Measurements from ENCODE around the gene VTN. TPM values are rescaled to one million over a fixed set of nuclear protein-coding genes. Genes with fewer than 3 reads are reported as not detected.
A peak's percentile ranks its signal among the peaks of the same experiment; 100 is the strongest.

VTN gene
- total RNA-seq, 6 donors from 2014 or later = 0.67 to 6.4 (median 2.3) TPM; not detected in 1

DNA sequence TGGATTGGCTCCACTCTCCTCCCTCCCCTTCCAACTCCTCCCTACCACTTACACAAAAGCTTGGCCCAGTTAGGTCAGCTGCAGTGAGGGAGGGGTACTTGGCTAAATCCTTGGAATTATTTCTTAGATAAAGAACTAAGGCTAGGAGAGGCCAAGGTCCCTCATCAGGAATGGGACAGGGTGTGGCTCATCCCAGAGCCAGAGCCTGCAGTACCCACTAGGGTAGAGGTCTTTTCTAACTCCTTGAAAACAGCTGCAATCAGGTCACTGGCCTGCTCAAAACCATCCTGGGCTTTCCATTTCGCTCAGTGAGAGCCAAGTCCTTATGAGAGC is 37.8 kb upstream of the VTN start:
- TF ChIP-seq EP300 (IDR thresholded peaks at IDR 0.05) (no peak), POLR2A (IDR thresholded peaks at IDR 0.05) (no peak)
- WGBS, 2 donors = 88 to 95% methylated on average over 1 of the region's 1 CpG

DNA sequence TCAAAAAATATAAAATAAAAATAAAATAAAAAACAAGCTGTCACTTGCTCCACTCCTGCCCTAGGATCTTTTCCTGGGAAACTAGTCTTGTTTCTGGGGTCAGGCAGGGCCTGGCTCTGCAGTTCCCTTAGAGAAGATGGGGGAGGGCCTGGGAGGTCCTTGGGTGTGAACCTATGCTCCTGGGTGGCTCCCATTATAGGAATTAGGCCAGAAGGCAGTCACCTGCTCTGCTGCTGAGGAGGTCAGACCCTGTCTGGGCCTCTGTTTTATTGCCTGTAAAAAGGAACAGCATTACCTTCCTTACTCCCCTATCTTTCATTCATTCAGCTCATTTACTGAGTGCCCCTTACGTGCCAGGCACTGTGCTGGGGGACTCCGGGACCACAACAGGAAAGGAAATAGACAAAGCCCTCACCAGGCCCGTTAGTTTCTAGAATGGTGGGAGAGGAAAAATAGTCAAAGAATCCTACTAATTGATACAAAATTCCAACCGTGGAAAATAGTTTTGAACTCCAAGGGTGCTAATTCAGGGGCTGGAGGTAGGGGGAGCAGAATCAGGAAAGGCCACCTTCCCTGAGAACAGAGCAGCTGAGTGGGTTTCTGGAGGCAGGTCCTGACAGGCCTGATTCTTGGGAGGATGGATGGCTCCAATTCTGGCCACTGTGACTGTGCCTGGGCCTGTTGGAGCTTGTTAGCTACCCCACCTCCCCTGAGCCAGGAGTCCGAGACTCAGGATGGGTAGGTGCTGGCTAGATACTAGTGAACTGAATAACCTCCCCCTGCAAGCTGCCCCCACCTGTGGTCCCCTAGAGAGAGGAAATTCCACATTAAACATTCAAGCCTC is 37.2 kb upstream of the VTN start:
- TF ChIP-seq EP300 (IDR thresholded peaks at IDR 0.05) (no peak), POLR2A (IDR thresholded peaks at IDR 0.05) (no peak), POLR2AphosphoS5 (IDR thresholded peaks at IDR 0.05) (no peak)
- TF ChIP-seq, protein P1, sequence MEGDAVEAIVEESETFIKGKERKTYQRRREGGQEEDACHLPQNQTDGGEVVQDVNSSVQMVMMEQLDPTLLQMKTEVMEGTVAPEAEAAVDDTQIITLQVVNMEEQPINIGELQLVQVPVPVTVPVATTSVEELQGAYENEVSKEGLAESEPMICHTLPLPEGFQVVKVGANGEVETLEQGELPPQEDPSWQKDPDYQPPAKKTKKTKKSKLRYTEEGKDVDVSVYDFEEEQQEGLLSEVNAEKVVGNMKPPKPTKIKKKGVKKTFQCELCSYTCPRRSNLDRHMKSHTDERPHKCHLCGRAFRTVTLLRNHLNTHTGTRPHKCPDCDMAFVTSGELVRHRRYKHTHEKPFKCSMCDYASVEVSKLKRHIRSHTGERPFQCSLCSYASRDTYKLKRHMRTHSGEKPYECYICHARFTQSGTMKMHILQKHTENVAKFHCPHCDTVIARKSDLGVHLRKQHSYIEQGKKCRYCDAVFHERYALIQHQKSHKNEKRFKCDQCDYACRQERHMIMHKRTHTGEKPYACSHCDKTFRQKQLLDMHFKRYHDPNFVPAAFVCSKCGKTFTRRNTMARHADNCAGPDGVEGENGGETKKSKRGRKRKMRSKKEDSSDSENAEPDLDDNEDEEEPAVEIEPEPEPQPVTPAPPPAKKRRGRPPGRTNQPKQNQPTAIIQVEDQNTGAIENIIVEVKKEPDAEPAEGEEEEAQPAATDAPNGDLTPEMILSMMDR (IDR thresholded peaks at IDR 0.05) = no peak
- WGBS, 2 donors = 77 to 79% methylated on average over 4 to 5 of the region's 5 CpGs
- Histone ChIP-seq H3K9me3 (no peaks in the 10 kb centered on the region), H3K4me1 (peaks cover 12 to 32% (median 18%) of the 10 kb centered on the region in 4 donors), H3K27me3 (no peaks in the 10 kb centered on the region), H3K4me3 (no peak overlapping the region), H3K36me3 (peaks cover 0 to 2% (median 0%) of the 10 kb centered on the region in 4 donors), H3K27ac (no peak overlapping the region)
- DNase-seq = no peak
- ATAC-seq (ENCODE audit: low FRiP score in 2 of 2) = no peak

More for the DNA sequence above, 37.8 kb upstream of the VTN start:
- DNase-seq (no peak), ATAC-seq (ENCODE audit: low FRiP score in 2 of 2) (no peak)
- no peak overlapping the region for H3K27ac ChIP-seq
- no peaks in the 10 kb centered on the region for H3K9me3 ChIP-seq
- no peaks in the 10 kb centered on the region for H3K36me3 ChIP-seq
- peaks cover 12 to 32% (median 18%) of the 10 kb centered on the region in 4 donors for H3K4me1 ChIP-seq
- no peak overlapping the region for H3K4me3 ChIP-seq
- no peaks in the 10 kb centered on the region for H3K27me3 ChIP-seq

DNA sequence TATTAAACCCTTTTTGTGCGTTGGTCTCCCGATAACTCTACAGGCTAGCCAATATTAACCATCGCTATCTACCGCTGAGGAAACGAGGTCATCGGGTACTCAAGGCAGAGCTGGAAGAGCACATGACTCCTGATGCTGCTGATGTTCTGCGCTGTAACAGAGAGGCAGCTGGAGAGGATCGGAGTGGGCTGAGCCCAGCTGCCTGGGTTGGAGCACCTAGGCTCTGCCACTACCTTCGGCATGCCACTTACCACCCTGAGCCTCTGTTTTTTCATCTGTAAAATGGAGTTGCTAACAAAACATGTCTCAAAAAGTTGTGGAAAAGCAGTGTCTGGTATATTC is 36.3 kb upstream of the VTN start:
- Histone ChIP-seq H3K9me3 (no peaks in the 10 kb centered on the region), H3K27ac (peak overlapping the region in 2 of 4 donors; percentile 68 to 71), H3K4me1 (peaks cover 12 to 32% (median 18%) of the 10 kb centered on the region in 4 donors), H3K36me3 (peaks cover 0 to 9% (median 0%) of the 10 kb centered on the region in 4 donors), H3K27me3 (no peaks in the 10 kb centered on the region), H3K4me3 (peak overlapping the region in 3 of 4 donors; percentile 84 to 94 (median 87))
- 25 to 41% methylated on average over 5 to 9 of the region's 9 CpGs for WGBS, 2 donors
- TF ChIP-seq EP300 (IDR thresholded peaks at IDR 0.05) (no peak), POLR2A (IDR thresholded peaks at IDR 0.05) (no peak), POLR2AphosphoS5 (IDR thresholded peaks at IDR 0.05) (no peak)
- TF ChIP-seq, protein P1 (IDR thresholded peaks at IDR 0.05) = no peak
- ATAC-seq (ENCODE audit: low FRiP score in 2 of 2) (peak; percentile 14 to 47), DNase-seq (no peak)

DNA sequence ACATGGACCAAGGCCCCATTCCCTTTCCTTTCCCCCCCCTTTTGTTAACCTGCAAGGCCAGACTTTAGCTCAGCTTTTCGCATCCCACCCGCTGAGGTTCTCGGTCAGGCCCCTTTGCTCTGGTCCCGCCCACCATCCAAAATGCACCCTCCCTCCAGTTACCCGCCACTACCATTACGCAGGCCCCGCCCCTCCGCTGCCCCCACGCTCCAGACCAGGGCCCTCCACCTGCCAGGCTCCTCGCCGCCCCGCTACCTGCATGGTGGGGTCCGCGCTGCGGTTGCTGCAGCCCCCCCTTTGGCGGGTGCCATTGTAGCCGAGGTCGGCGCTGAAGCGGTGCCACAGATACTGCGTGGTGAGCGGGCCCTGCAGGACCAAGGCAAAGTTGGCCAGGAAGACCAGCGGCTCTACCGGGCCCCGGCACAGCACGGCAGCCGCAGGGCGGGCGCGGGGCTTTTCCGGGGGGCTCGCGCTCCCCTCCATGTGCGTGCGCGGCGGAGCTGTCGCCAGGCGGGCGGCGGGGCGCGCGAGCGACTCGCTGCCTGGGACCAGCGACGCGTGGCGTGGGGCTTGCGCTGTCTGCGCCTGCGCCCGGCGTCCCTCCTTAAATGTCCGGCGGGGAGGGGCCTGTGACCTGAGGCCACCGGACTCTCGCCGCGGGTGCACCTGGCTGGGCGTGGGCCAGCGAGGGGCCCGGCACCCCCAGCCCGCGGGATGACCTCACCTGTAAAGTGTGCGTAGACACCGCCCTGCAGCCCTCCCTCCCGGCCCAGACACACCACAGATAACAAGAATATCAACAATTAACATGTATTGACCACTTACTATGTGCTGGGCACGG is 35.7 kb upstream of the VTN start, which contains the start of gene SLC46A1:
TSS of gene SLC46A1 (minus strand) at position 581 of the 841 bp plus-strand sequence. CDS start at position 483, 98 bp downstream.
- Histone ChIP-seq H3K27ac (peak within 1 kb of the TSS in 3 of 4 donors; percentile 50 to 71 (median 68)), H3K27me3 (no peaks in the 10 kb centered on the region), H3K36me3 (peaks cover 0 to 9% (median 0%) of the 10 kb centered on the region in 4 donors), H3K4me1 (peaks cover 12 to 32% (median 18%) of the 10 kb centered on the region in 4 donors), H3K4me3 (peak within 1 kb of the TSS; percentile 84 to 94 (median 90)), H3K9me3 (no peaks in the 10 kb centered on the region)
- TF ChIP-seq POLR2A (IDR thresholded peaks at IDR 0.05) = peak in 1 of 4 donors; percentile 69
- TF ChIP-seq, protein P1 (IDR thresholded peaks at IDR 0.05) = peak in 1 of 6 experiments; percentile 13
- no peak for TF ChIP-seq EP300 (IDR thresholded peaks at IDR 0.05)
- TF ChIP-seq POLR2AphosphoS5 (IDR thresholded peaks at IDR 0.05) = no peak
- DNase-seq = peak; percentile 73 to 94
- 0 to 5% methylated on average over 14 to 46 of the region's 70 CpGs for WGBS, 2 donors
- peak; percentile 70 to 89 for ATAC-seq (ENCODE audit: low FRiP score in 2 of 2)

All from upper lobe of left lung (tissue), 6 donors.